Panc1 (cell line): Measurements from ENCODE around the gene VAMP5. TPM values are rescaled to one million over a fixed set of nuclear protein-coding genes. Genes with fewer than 3 reads are reported as not detected.

Source experiments
- ATAC-seq: fragments of 200-7000 bp; cut with Tn5 transposase; 2 replicates; pipeline ENCODE4 v1.9.1; 2020; ENCODE audit warnings: mild to moderate bottlenecking, moderate library complexity
- BruUV-seq: library from RNA; stranded (reverse); fragments of 400-500 nt; replicated peaks from 2 replicates; lab custom pipeline; 2021; lab: Mats Ljungman, UMichigan
- CTCF ChIA-PET: fragments of 300-600 bp; sonication (Branson Sonifier 250); formaldehyde crosslinking; loops from one replicate; lab custom pipeline; 2022; ENCODE audit warnings: antibody characterized with exemption; lab: Charles Lee
- POLR2A ChIA-PET: fragments of 300-600 bp; sonication (Branson Sonifier 250); formaldehyde crosslinking; loops from one replicate; lab custom pipeline; 2022; ENCODE audit warnings: antibody characterized with exemption; lab: Charles Lee
- DNase-seq: peaks from one replicate; pipeline ENCODE4 v3.0.0-alpha.2; 2010; ENCODE audit warnings: low read depth, low spot score
- H3K27ac ChIP-seq: 2 replicates; pipeline ENCODE4 v1.5.1; 2011; ENCODE audit warnings: mild to moderate bottlenecking, low read length, inconsistent platforms
- H3K27me3 ChIP-seq: fragments of 200-500 bp; sonication (Bioruptor generic); 2 replicates; pipeline ENCODE4 v1.6.0; 2014; ENCODE audit warnings: low read length, inconsistent platforms; ENCODE audit not compliant: control insufficient read depth, insufficient read depth
- H3K36me3 ChIP-seq: fragments of 200-500 bp; sonication (Bioruptor generic); 2 replicates; pipeline ENCODE4 v1.5.1; 2014; ENCODE audit warnings: inconsistent platforms, mild to moderate bottlenecking, low read length, moderate library complexity; ENCODE audit not compliant: control insufficient read depth, insufficient read depth
- H3K4me1 ChIP-seq: 2 replicates; pipeline ENCODE4 v1.5.1; 2011; ENCODE audit warnings: inconsistent platforms, mild to moderate bottlenecking, low read length, moderate library complexity; ENCODE audit not compliant: control insufficient read depth, insufficient read depth
- H3K4me3 ChIP-seq, 2 experiments: 2 replicates each; pipeline ENCODE4 v1.5.1; 2011 to 2012; ENCODE audit warnings: low read depth in 2 of 2, low read length in 2 of 2, mild to moderate bottlenecking in 2 of 2, inconsistent platforms in 1 of 2, moderate library complexity in 1 of 2
- H3K9me3 ChIP-seq: fragments of 200-500 bp; sonication (Bioruptor generic); 2 replicates; pipeline ENCODE4 v1.5.1; 2014; ENCODE audit warnings: low read depth, mild to moderate bottlenecking, inconsistent platforms, low read length, moderate library complexity; ENCODE audit not compliant: control insufficient read depth, insufficient read depth
- CTCF ChIP-seq: fragments of 450-650 bp; IDR thresholded peaks from 2 replicates; pipeline ENCODE4 v1.5.1; 2017; ENCODE audit warnings: mild to moderate bottlenecking
- POLR2AphosphoS5 ChIP-seq: IDR thresholded peaks from 2 replicates; pipeline ENCODE4 v1.6.1; 2012; ENCODE audit warnings: mild to moderate bottlenecking, low read depth, low read length, moderate library complexity
- SIN3A ChIP-seq: IDR thresholded peaks from 2 replicates; pipeline ENCODE4 v1.6.1; 2012; ENCODE audit warnings: low read depth, mild to moderate bottlenecking, low read length, moderate library complexity, borderline replicate concordance; ENCODE audit not compliant: insufficient read depth
- TCF7L2 ChIP-seq: IDR thresholded peaks from 2 replicates; pipeline ENCODE4 v1.6.1; 2011; ENCODE audit warnings: mild to moderate bottlenecking, low read depth, low read length, inconsistent platforms
- in situ Hi-C: cut with HindIII; loops from 2 replicates; pipeline ENCODE4 v1.10.0; 2016; ENCODE audit warnings: low sequenced_read_pairs, low pct_unique_long_range_greater_than_20kb
- intact Hi-C: fragments of 100-400 bp; cut with micrococcal nuclease; formaldehyde crosslinking; loops from one replicate; pipeline ENCODE4 v1.10.0; 2022; ENCODE audit not compliant: unreplicated experiment
- total RNA-seq: library from RNA; stranded (reverse); gene quantifications from one replicate; pipeline ENCODE4 v1.2.1, GENCODE V29; 2021; ENCODE audit not compliant: unreplicated experiment
- TF ChIP-seq, protein P1 (sequence below), 2 experiments: IDR thresholded peaks; 2 replicates each; pipeline ENCODE4 v1.6.1; 2011 to 2012; ENCODE audit warnings: low read depth in 2 of 2, control low read depth in 1 of 2, low read length in 1 of 2, mild to moderate bottlenecking in 1 of 2, moderate library complexity in 1 of 2; ENCODE audit not compliant: insufficient read depth in 1 of 2

Gene VAMP5
- total RNA-seq, 1 experiment from 2014 or later: 21.3 TPM

DNA sequence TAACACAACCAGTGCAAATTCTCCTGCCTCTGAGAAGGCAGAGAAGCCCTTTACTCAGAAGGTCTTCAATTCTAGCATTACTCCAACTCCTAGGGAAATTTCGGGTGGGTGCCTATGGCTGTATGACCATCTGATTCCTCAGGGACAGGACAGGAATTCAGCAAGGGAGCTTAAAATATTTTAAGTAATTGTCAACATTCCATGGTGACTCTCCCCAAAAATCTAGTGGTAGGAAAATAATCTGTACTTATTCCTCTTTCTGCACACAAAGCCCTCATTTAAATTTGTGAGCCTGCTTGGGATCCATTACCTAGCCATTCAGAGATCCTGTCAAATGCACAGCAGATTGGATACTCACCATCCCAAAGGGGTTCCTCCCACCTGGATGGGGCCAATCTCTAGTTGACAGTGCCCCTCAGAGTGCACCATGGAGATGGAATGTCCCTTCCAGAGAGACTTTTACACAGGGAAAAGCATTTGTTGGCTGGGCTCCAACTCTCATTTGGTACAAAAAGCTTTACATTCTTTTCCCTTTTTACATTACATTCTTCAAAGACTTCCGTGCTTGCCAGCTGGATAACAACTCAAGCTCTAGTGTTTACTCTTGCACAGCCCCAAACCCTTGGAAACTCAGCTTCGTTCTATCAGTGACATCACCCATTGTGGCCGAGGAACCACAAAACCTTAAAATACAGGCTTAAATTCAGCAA is 21.3 kb downstream of the VAMP5 start:
- no peaks in the 10 kb centered on the region for H3K27me3 ChIP-seq
- H3K9me3 ChIP-seq: no peaks in the 10 kb centered on the region
- intact Hi-C loops: no loop called here
- ATAC-seq (no peak), DNase-seq (no peak)
- no peak overlapping the region for H3K27ac ChIP-seq
- H3K4me1 ChIP-seq: peaks cover 19% of the 10 kb centered on the region
- no TSS peak for BruUV-seq
- ChIA-PET CTCF (no interaction called here), POLR2A (interaction anchor here (0.5 to 1.5 kb wide), 3 partner anchors 10 to 278 kb away, joined by 3 to 10 read pairs (median 3); partner anchors contain the start of gene RNF181)
- no peak for TF ChIP-seq POLR2AphosphoS5
- no peak for TF ChIP-seq SIN3A
- TF ChIP-seq, protein P1, sequence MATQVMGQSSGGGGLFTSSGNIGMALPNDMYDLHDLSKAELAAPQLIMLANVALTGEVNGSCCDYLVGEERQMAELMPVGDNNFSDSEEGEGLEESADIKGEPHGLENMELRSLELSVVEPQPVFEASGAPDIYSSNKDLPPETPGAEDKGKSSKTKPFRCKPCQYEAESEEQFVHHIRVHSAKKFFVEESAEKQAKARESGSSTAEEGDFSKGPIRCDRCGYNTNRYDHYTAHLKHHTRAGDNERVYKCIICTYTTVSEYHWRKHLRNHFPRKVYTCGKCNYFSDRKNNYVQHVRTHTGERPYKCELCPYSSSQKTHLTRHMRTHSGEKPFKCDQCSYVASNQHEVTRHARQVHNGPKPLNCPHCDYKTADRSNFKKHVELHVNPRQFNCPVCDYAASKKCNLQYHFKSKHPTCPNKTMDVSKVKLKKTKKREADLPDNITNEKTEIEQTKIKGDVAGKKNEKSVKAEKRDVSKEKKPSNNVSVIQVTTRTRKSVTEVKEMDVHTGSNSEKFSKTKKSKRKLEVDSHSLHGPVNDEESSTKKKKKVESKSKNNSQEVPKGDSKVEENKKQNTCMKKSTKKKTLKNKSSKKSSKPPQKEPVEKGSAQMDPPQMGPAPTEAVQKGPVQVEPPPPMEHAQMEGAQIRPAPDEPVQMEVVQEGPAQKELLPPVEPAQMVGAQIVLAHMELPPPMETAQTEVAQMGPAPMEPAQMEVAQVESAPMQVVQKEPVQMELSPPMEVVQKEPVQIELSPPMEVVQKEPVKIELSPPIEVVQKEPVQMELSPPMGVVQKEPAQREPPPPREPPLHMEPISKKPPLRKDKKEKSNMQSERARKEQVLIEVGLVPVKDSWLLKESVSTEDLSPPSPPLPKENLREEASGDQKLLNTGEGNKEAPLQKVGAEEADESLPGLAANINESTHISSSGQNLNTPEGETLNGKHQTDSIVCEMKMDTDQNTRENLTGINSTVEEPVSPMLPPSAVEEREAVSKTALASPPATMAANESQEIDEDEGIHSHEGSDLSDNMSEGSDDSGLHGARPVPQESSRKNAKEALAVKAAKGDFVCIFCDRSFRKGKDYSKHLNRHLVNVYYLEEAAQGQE (IDR thresholded peaks at IDR 0.05; ENCODE audit: insufficient read depth in 1 of 2, low read depth in 2 of 2, low read length in 1 of 2): no peak
- TF ChIP-seq TCF7L2: no peak
- TF ChIP-seq CTCF: no peak
- in situ Hi-C loops: no loop called here
- no peak overlapping the region for H3K4me3 ChIP-seq
- H3K36me3 ChIP-seq: peaks cover 3% of the 10 kb centered on the region; the same call in 1 of the 2 replicates

- H3K36me3 ChIP-seq: peaks cover 3% of the 10 kb centered on the region
- no peak overlapping the region for H3K27ac ChIP-seq
- no peak for ATAC-seq
- CTCF ChIA-PET: no interaction called here
- H3K4me1 ChIP-seq: peaks cover 14% of the 10 kb centered on the region
- intact Hi-C loops: no loop called here
- H3K27me3 ChIP-seq: no peaks in the 10 kb centered on the region
- no peaks in the 10 kb centered on the region for H3K9me3 ChIP-seq
- in situ Hi-C loops: no loop called here
- POLR2A ChIA-PET: interaction anchor here (0.7 to 1.5 kb wide), 2 partner anchors 11 to 254 kb away, joined by 3 to 9 read pairs; partner anchors contain the start of gene RNF181
- no peak overlapping the region for H3K4me3 ChIP-seq
- no TSS peak for BruUV-seq
- TF ChIP-seq POLR2AphosphoS5: no peak
- TF ChIP-seq SIN3A: no peak
- no peak for TF ChIP-seq TCF7L2
- TF ChIP-seq CTCF: no peak
- TF ChIP-seq, protein P1 (IDR thresholded peaks at IDR 0.05; ENCODE audit: insufficient read depth in 1 of 2, low read depth in 2 of 2, low read length in 1 of 2): no peak
- DNase-seq: no peak
Measured at GRCh38 chr2:85606116-85606455, 21.9 kb downstream of the VAMP5 start.
